Liver (tissue), 9 donors: ENCODE results near the gene PSD4. TPM values are rescaled to one million over a fixed set of nuclear protein-coding genes. Genes with fewer than 3 reads are reported as not detected.

ENCODE experiments used
- DNase-seq: peaks from one replicate; pipeline ENCODE4 v3.0.0-alpha.2; 2017; ENCODE audit warnings: low spot score
- H3K27ac ChIP-seq, 2 donors: one replicate each; pipeline ENCODE4 v1.7.0; 2013; ENCODE audit warnings: inconsistent platforms in 2 of 2, low read length in 2 of 2, control low read depth in 1 of 2, low read depth in 1 of 2, mild to moderate bottlenecking in 1 of 2
- H3K27me3 ChIP-seq, 4 donors: one replicate each; pipeline versions ENCODE4 v1.6.1 to v1.7.0; 2013; ENCODE audit warnings: low read length in 3 of 4, inconsistent platforms in 1 of 4, mild to moderate bottlenecking in 1 of 4, moderate library complexity in 1 of 4; ENCODE audit not compliant: control insufficient read depth in 4 of 4, insufficient read depth in 4 of 4
- H3K36me3 ChIP-seq, 4 donors: one replicate each; pipeline versions ENCODE4 v1.6.1 to v1.7.0; 2013; ENCODE audit warnings: low read length in 3 of 4, mild to moderate bottlenecking in 3 of 4, low read depth in 1 of 4, moderate library complexity in 1 of 4; ENCODE audit not compliant: control insufficient read depth in 4 of 4, insufficient read depth in 3 of 4
- H3K4me1 ChIP-seq, 4 donors: one replicate each; pipeline versions ENCODE4 v1.6.1 to v1.7.0; 2013; ENCODE audit warnings: low read length in 3 of 4, mild to moderate bottlenecking in 3 of 4, moderate library complexity in 1 of 4; ENCODE audit not compliant: control insufficient read depth in 4 of 4, insufficient read depth in 4 of 4
- H3K4me3 ChIP-seq, 3 donors: one replicate each; pipeline versions ENCODE4 v1.6.1 to v1.7.0; 2013; ENCODE audit warnings: low read length in 3 of 3, control low read depth in 1 of 3, low read depth in 1 of 3, mild to moderate bottlenecking in 1 of 3
- H3K9ac ChIP-seq, 2 donors: one replicate each; pipeline ENCODE4 v1.7.0; 2013; ENCODE audit warnings: low read length in 2 of 2, mild to moderate bottlenecking in 2 of 2, moderate library complexity in 2 of 2, control low read depth in 1 of 2, low read depth in 1 of 2
- H3K9me3 ChIP-seq, 4 donors: one replicate each; pipeline versions ENCODE4 v1.6.1 to v1.7.0; 2013; ENCODE audit warnings: low read length in 3 of 4; ENCODE audit not compliant: control insufficient read depth in 4 of 4
- EGR1 ChIP-seq, 2 donors: IDR thresholded peaks; 2 replicates each; pipeline ENCODE4 v1.6.1; 2016 to 2018; ENCODE audit warnings: antibody characterized with exemption in 2 of 2, low read depth in 2 of 2
- FOXA1 ChIP-seq: IDR thresholded peaks from 2 replicates; pipeline ENCODE4 v1.6.1; 2016; ENCODE audit warnings: antibody characterized with exemption
- FOXA2 ChIP-seq: IDR thresholded peaks from 2 replicates; pipeline ENCODE4 v1.6.1; 2016; ENCODE audit warnings: antibody characterized with exemption
- GABPA ChIP-seq, 2 donors: IDR thresholded peaks in 1 of 2; conservative IDR thresholded peaks in 1 of 2; 2 replicates each; pipeline ENCODE4 v1.6.1; 2016; ENCODE audit warnings: antibody characterized with exemption in 2 of 2, mild to moderate bottlenecking in 1 of 2, moderate library complexity in 1 of 2
- HNF4A ChIP-seq, 2 donors: conservative IDR thresholded peaks; 2 replicates each; pipeline ENCODE4 v1.6.1; 2016; ENCODE audit warnings: antibody characterized with exemption in 2 of 2, mild to moderate bottlenecking in 2 of 2
- HNF4G ChIP-seq: IDR thresholded peaks from 2 replicates; pipeline ENCODE4 v1.6.1; 2016; ENCODE audit warnings: antibody characterized with exemption
- JUND ChIP-seq, 2 donors: IDR thresholded peaks; 2 replicates each; pipeline ENCODE4 v1.6.1; 2016; ENCODE audit warnings: antibody characterized with exemption in 2 of 2
- MAX ChIP-seq: IDR thresholded peaks from 2 replicates; pipeline ENCODE4 v1.6.1; 2016; ENCODE audit warnings: antibody characterized with exemption
- NR2F2 ChIP-seq: IDR thresholded peaks from 2 replicates; pipeline ENCODE4 v1.6.1; 2016; ENCODE audit warnings: antibody characterized with exemption
- RAD21 ChIP-seq, 2 donors: IDR thresholded peaks; 2 replicates each; pipeline ENCODE4 v1.6.1; 2016; ENCODE audit warnings: antibody characterized with exemption in 2 of 2, mild to moderate bottlenecking in 2 of 2
- RXRA ChIP-seq, 2 donors: IDR thresholded peaks; 2 replicates each; pipeline ENCODE4 v1.6.1; 2017 to 2018; ENCODE audit warnings: antibody characterized with exemption in 2 of 2, mild to moderate bottlenecking in 1 of 2
- SP1 ChIP-seq: IDR thresholded peaks from 2 replicates; pipeline ENCODE4 v1.6.1; 2018; ENCODE audit warnings: antibody characterized with exemption, mild to moderate bottlenecking
- TAF1 ChIP-seq: conservative IDR thresholded peaks from 2 replicates; pipeline ENCODE4 v1.6.1; 2016; ENCODE audit warnings: antibody characterized with exemption, mild to moderate bottlenecking
- YY1 ChIP-seq: IDR thresholded peaks from 2 replicates; pipeline ENCODE4 v1.6.1; 2016; ENCODE audit warnings: antibody characterized with exemption, mild to moderate bottlenecking
- WGBS: extraction: QIAGEN DNeasy Blood & Tissue Kit; methylation state at CpG from one replicate; pipeline ENCODE4 v1.1.7; 2013; 5-methylcytosine and 5-hydroxymethylcytosine counted together
- polyA plus RNA-seq, 2 donors: library from polyadenylated mRNA; stranded (reverse) in 1 of 2; unstranded in 1 of 2; fragments of 200-250 nt in 1 of 2; fragments of >200 nt in 1 of 2; fragmentation: Nextera tagmentation in 1 of 2; extraction: Ambion mirVana in 1 of 2; gene quantifications; one replicate each; pipeline versions ENCODE4 v1.2.1 to v1.2.3, GENCODE V29; 2013 to 2015
- total RNA-seq, 2 donors: library from RNA; depleted of rRNA; stranded (reverse); fragments of >200 nt; gene quantifications; one replicate each; pipeline ENCODE4 v1.2.3, GENCODE V29; 2014
- TF ChIP-seq, protein P1 (sequence below): fragments of 150-350 bp; IDR thresholded peaks from 2 replicates; pipeline ENCODE4 v1.5.1; 2017; ENCODE audit warnings: improper control_type of control experiment, low read depth, low read length; ENCODE audit not compliant: missing input control
- TF ChIP-seq, protein P2 (sequence below): IDR thresholded peaks from 2 replicates; pipeline ENCODE4 v1.6.1; 2016; ENCODE audit warnings: antibody characterized with exemption, mild to moderate bottlenecking
- donor health status: healthy.
- donor health status: healthy.
- donor health status: healthy.
- donor health status: healthy.
- donor health status: healthy.

Gene PSD4
- total and polyA plus RNA-seq, 4 donors, result 16.4 to 83.2 (median 34.4) TPM

DNA sequence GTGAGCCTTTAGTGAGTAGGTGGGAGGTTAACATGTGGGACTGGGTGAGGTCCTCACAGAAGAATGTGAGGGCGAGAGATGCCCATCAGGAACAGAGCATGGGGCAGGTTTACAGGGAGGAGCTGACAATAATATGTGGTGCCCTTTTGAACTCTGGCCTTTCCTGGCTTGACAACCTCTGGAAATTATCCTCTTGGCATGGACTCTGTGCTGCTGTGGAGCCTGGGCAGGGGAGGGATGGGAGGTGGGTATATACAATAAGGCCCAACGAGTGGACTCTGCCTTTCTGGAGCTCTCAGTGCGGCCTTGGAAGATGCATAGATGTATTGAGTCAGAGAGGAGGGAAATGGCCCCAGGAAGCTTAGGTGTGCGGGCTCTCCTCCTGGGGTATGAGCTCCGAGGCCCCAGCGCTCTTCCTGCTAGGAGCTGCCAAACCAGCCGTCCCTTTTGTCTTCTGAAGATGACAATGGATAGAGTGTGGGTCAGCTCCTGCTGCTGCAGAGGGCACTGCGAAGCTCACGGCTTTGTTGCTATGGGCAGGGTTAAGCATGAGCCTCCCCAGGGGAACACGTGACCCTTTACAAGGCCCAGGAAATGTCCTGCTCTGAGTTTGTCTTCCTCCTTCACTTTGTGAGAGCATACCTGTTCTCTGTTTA, 8.7 kb upstream of the PSD4 start:
- no peaks in the 10 kb centered on the region for H3K27me3 ChIP-seq

DNA sequence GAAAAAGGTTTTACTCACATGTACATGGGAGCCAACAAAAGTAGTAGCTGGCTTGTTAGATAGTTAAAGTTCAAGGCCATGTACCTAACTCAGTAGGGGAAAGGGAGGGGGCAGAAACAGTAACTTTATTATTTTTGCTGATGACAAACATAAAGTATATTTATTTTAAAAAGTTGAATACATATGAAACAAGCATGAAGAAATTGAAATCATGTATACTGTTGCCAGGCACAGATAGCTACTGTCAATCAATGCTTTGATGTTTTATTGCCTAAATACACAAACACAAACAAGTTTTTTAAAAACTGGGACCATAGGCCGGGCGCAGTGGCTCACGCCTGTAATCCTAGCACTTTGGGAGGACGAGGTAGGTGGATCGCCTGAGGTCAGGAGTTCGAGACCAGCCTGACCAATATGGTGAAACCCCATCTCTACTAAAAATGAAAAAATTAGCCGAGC, 7.6 kb upstream of the PSD4 start:
- peak overlapping the region; percentile 75 to 83 for H3K27ac ChIP-seq
- 64% methylated on average over 7 of the region's 7 CpGs for WGBS
- peak overlapping the region in 1 of 2 donors; percentile 84 for H3K9ac ChIP-seq
- DNase-seq, result no peak
- no peak overlapping the region for H3K4me3 ChIP-seq
- peaks cover 9 to 53% (median 40%) of the 10 kb centered on the region in 4 donors for H3K4me1 ChIP-seq
- H3K36me3 ChIP-seq, result peaks cover 0 to 1% (median 0%) of the 10 kb centered on the region in 4 donors
- no peaks in the 10 kb centered on the region for H3K27me3 ChIP-seq
- TF ChIP-seq FOXA1, result no peak
- TF ChIP-seq HNF4A (conservative IDR thresholded peaks at IDR 0.05), result peak; percentile 67 to 72
- TF ChIP-seq RXRA (IDR thresholded peaks at IDR 0.05), result peak; percentile 54 to 68
- H3K9me3 ChIP-seq, result no peaks in the 10 kb centered on the region

More for the DNA sequence above, 8.7 kb upstream of the PSD4 start:
- no peak for DNase-seq
- no peak overlapping the region for H3K4me3 ChIP-seq
- peaks cover 0 to 1% (median 0%) of the 10 kb centered on the region in 4 donors for H3K36me3 ChIP-seq
- peak overlapping the region in 1 of 2 donors; percentile 64 for H3K9ac ChIP-seq
- TF ChIP-seq, protein P1, sequence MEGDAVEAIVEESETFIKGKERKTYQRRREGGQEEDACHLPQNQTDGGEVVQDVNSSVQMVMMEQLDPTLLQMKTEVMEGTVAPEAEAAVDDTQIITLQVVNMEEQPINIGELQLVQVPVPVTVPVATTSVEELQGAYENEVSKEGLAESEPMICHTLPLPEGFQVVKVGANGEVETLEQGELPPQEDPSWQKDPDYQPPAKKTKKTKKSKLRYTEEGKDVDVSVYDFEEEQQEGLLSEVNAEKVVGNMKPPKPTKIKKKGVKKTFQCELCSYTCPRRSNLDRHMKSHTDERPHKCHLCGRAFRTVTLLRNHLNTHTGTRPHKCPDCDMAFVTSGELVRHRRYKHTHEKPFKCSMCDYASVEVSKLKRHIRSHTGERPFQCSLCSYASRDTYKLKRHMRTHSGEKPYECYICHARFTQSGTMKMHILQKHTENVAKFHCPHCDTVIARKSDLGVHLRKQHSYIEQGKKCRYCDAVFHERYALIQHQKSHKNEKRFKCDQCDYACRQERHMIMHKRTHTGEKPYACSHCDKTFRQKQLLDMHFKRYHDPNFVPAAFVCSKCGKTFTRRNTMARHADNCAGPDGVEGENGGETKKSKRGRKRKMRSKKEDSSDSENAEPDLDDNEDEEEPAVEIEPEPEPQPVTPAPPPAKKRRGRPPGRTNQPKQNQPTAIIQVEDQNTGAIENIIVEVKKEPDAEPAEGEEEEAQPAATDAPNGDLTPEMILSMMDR, result no peak
- no peak for TF ChIP-seq GABPA (IDR thresholded peaks at IDR 0.05 in 1 of 2, conservative IDR thresholded peaks at IDR 0.05 in 1 of 2)
- TF ChIP-seq SP1, result peak; percentile 65
- peak in 1 of 2 donors; percentile 43 for TF ChIP-seq EGR1 (IDR thresholded peaks at IDR 0.05; ENCODE audit: low read depth in 2 of 2)
- TF ChIP-seq NR2F2, result peak; percentile 73
- peak; percentile 45 for TF ChIP-seq HNF4G
- peak in 1 of 2 donors; percentile 35 for TF ChIP-seq RAD21 (IDR thresholded peaks at IDR 0.05)
- TF ChIP-seq JUND (IDR thresholded peaks at IDR 0.05), result peak in 1 of 2 donors; percentile 45
- TF ChIP-seq RXRA (IDR thresholded peaks at IDR 0.05), result peak; percentile 80 to 91
- no peak for TF ChIP-seq TAF1
- TF ChIP-seq HNF4A (conservative IDR thresholded peaks at IDR 0.05), result peak; percentile 82 to 90
- TF ChIP-seq YY1, result peak; percentile 75
- peak; percentile 67 for TF ChIP-seq MAX
- TF ChIP-seq, protein P2, sequence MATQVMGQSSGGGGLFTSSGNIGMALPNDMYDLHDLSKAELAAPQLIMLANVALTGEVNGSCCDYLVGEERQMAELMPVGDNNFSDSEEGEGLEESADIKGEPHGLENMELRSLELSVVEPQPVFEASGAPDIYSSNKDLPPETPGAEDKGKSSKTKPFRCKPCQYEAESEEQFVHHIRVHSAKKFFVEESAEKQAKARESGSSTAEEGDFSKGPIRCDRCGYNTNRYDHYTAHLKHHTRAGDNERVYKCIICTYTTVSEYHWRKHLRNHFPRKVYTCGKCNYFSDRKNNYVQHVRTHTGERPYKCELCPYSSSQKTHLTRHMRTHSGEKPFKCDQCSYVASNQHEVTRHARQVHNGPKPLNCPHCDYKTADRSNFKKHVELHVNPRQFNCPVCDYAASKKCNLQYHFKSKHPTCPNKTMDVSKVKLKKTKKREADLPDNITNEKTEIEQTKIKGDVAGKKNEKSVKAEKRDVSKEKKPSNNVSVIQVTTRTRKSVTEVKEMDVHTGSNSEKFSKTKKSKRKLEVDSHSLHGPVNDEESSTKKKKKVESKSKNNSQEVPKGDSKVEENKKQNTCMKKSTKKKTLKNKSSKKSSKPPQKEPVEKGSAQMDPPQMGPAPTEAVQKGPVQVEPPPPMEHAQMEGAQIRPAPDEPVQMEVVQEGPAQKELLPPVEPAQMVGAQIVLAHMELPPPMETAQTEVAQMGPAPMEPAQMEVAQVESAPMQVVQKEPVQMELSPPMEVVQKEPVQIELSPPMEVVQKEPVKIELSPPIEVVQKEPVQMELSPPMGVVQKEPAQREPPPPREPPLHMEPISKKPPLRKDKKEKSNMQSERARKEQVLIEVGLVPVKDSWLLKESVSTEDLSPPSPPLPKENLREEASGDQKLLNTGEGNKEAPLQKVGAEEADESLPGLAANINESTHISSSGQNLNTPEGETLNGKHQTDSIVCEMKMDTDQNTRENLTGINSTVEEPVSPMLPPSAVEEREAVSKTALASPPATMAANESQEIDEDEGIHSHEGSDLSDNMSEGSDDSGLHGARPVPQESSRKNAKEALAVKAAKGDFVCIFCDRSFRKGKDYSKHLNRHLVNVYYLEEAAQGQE, result peak; percentile 32
- no peak for TF ChIP-seq FOXA2
- peak; percentile 13 for TF ChIP-seq FOXA1
- 49% methylated on average over 10 of the region's 10 CpGs for WGBS
- H3K9me3 ChIP-seq, result no peaks in the 10 kb centered on the region
- H3K27ac ChIP-seq, result peak overlapping the region; percentile 19 to 50
- H3K4me1 ChIP-seq, result peaks cover 9 to 56% (median 42%) of the 10 kb centered on the region in 4 donors
